ENCODE measurements around the gene HOXC5.
A peak's percentile ranks its signal among the peaks of the same experiment; 100 is the strongest.

GRCh38 chr12:54017878-54018467 lies 14.9 kb upstream of the HOXC5 start:
- TF ChIP-seq CTCF (IDR thresholded peaks at IDR 0.05) (peak; percentile 19; the same call in 1 of the 2 replicates), ZFX (IDR thresholded peaks at IDR 0.05; ENCODE audit: borderline replicate concordance) (no peak)
